Measurements from ENCODE around the gene TMEM82. TPM values are rescaled to one million over a fixed set of nuclear protein-coding genes. Genes with fewer than 3 reads are reported as not detected.
A peak's percentile ranks its signal among the peaks of the same experiment; 100 is the strongest.

Gene TMEM82
- total and polyA plus RNA-seq, 8 donors, result 0.10 to 4.9 (median 1.5) TPM; not detected in 4

- no peak for DNase-seq
- Histone ChIP-seq H3K4me3 (no peak overlapping the region), H3K27ac (peak overlapping the region in 4 of 5 donors; percentile 78 to 91 (median 88)), H3K27me3 (no peaks in the 10 kb centered on the region), H3K9me3 (no peaks in the 10 kb centered on the region), H3K36me3 (peaks cover 0 to 10% (median 4%) of the 10 kb centered on the region in 4 donors), H3K4me1 (peaks cover 30 to 88% (median 61%) of the 10 kb centered on the region in 4 donors)
- WGBS, 5 donors, result 88 to 95% (median 91%) methylated on average over 15 to 17 of the region's 17 CpGs
- TF ChIP-seq POLR2AphosphoS5 (IDR thresholded peaks at IDR 0.05) (no peak), POLR2A (IDR thresholded peaks at IDR 0.05) (no peak), EP300 (IDR thresholded peaks at IDR 0.05) (no peak), CTCF (IDR thresholded peaks at IDR 0.05) (no peak)
- intact Hi-C loops (cut with DNase I; ENCODE audit: low total_unique reads), result no loop called here
Observed at GRCh38 chr1:15704526-15705183, 37.6 kb upstream of the TMEM82 start.

GRCh38 chr1:15705184-15705566 lies 37.1 kb upstream of the TMEM82 start:
- H3K4me1 ChIP-seq, result peaks cover 26 to 84% (median 59%) of the 10 kb centered on the region in 4 donors
- H3K36me3 ChIP-seq, result peaks cover 0 to 10% (median 4%) of the 10 kb centered on the region in 4 donors
- no peaks in the 10 kb centered on the region for H3K9me3 ChIP-seq
- H3K27me3 ChIP-seq, result no peaks in the 10 kb centered on the region
- intact Hi-C loops (cut with DNase I; ENCODE audit: low total_unique reads), result no loop called here
- 95 to 97% (median 95%) methylated on average over 10 to 11 of the region's 11 CpGs for WGBS, 5 donors
- no peak for DNase-seq
- H3K4me3 ChIP-seq, result no peak overlapping the region
- TF ChIP-seq EP300 (IDR thresholded peaks at IDR 0.05) (no peak), POLR2A (IDR thresholded peaks at IDR 0.05) (no peak), CTCF (IDR thresholded peaks at IDR 0.05) (no peak)
- peak overlapping the region in 4 of 5 donors; percentile 78 to 91 (median 88) for H3K27ac ChIP-seq

GRCh38 chr1:15706751-15707150 lies 35.5 kb upstream of the TMEM82 start:
- intact Hi-C loops (cut with DNase I; ENCODE audit: low total_unique reads), result no loop called here
- Histone ChIP-seq H3K4me3 (no peak overlapping the region), H3K27ac (peak overlapping the region in 1 of 5 donors; percentile 91), H3K9me3 (no peaks in the 10 kb centered on the region), H3K27me3 (no peaks in the 10 kb centered on the region), H3K36me3 (peaks cover 0 to 10% (median 4%) of the 10 kb centered on the region in 4 donors), H3K4me1 (peaks cover 21 to 74% (median 51%) of the 10 kb centered on the region in 4 donors)
- DNase-seq, result peak; percentile 41 to 50
- TF ChIP-seq CTCF (IDR thresholded peaks at IDR 0.05) (no peak), POLR2A (IDR thresholded peaks at IDR 0.05) (no peak), POLR2AphosphoS5 (IDR thresholded peaks at IDR 0.05) (no peak), EP300 (IDR thresholded peaks at IDR 0.05) (no peak)
- 37 to 62% (median 51%) methylated on average over 7 of the region's 7 CpGs for WGBS, 5 donors

- Histone ChIP-seq H3K9me3 (no peaks in the 10 kb centered on the region), H3K27me3 (no peaks in the 10 kb centered on the region), H3K4me1 (peaks cover 19 to 68% (median 48%) of the 10 kb centered on the region in 4 donors), H3K27ac (peak overlapping the region in 1 of 5 donors; percentile 91), H3K4me3 (no peak overlapping the region), H3K36me3 (peaks cover 0 to 10% (median 4%) of the 10 kb centered on the region in 4 donors)
- 71 to 81% (median 76%) methylated on average over 8 of the region's 8 CpGs for WGBS, 5 donors
- intact Hi-C loops (cut with DNase I; ENCODE audit: low total_unique reads), result no loop called here
- DNase-seq, result no peak
- no peak for TF ChIP-seq POLR2AphosphoS5 (IDR thresholded peaks at IDR 0.05)
- no peak for TF ChIP-seq POLR2A (IDR thresholded peaks at IDR 0.05)
- TF ChIP-seq EP300 (IDR thresholded peaks at IDR 0.05), result no peak
- no peak for TF ChIP-seq CTCF (IDR thresholded peaks at IDR 0.05)
Observed at GRCh38 chr1:15707239-15707925, 34.9 kb upstream of the TMEM82 start.

All from stomach (tissue), 9 donors.